ENCODE measurements around the gene HTR3A.
A peak's percentile ranks its signal among the peaks of the same experiment; 100 is the strongest.

HTR3A gene

DNA sequence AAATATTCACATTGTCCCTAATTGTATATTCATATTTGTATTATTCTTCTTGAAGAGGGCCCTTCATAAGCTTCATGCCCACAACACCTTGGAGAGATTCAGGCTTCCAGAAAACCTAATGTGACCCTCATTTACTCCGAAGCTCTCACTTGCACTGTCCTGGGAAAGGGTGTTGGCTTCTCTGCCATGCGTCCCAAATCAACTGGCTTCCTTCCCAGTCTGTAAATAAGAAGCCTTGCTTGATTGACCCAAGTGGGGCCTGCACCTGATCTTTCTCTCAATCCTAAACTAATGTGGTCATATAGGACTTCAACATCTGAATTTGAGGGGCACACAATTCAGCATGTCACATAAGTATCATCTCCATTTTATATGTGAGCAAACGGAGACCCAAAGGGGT lies 44.1 kb downstream of the HTR3A start:
- DNase-seq = no peak

GRCh38 chr11:114019574-114019973 lies 44.7 kb downstream of the HTR3A start:
- DNase-seq = no peak

DNA sequence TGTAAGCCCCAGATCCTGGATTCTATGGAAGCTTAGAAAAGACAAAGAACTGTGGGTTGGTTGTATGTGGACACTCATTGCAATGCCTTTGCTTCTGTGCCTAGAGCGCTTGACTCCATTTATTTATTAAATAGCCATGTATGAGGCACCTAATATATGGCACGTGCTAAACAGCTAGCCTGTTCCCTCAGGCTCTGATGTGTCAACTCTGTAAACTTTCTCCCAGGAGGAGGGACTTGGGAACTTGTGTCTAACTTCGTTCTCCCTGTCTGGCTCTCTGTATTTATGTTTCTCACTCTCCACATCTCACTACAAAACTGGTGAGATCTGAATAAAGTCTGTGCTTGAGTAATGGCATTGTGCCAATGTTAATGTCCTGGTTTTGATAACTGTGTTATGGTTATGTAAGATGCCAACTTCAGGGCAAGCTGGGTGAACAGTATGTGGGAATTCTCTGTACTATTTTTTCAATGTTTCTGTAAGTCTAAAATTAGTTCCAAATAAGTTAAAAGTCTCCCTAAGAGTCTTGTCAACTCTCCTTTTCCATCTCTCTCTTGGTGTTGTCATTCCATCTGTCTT lies 50.5 kb downstream of the HTR3A start:
- DNase-seq = no peak

DNA sequence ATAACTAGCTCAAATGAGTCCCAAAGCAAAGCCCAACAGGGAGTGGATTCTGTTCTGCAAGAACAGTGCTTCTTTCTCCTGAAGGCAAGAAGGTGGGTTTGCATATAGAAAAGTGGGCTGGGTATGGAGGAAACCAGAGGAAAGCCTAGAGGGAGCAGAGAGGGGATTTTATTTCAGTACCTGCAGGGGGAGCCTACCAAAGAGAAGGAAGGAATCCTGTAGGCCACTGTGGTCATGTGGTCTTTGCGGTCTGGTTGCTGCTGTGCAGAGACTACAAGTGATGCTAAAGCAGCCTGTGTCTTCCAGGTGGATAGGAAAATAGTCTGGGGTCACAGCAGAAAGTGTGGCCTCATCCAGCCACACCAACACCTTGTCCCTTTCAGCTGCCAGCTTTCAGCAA lies 51.4 kb downstream of the HTR3A start:
- DNase-seq = no peak

DNA sequence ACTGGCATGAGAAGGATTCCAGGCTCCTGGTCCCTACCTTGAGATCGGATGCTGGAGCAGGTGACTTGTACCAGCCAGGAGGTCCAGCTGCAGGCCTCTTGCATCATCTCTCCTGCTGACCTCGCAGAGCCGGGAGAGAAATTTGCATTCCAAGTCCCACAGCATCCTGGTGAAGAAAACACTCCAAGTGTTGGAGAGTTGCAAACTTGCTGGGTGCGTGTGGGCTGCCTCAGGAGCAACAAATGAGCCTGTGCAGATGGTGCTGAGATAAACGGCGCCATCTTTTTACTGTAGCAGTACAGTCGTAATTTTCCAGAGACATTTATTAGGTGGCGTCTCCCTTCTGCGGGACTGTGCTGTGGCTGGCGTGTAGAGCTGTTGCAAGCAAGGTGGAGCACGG lies 52.5 kb downstream of the HTR3A start:
- no peak for DNase-seq

DNA sequence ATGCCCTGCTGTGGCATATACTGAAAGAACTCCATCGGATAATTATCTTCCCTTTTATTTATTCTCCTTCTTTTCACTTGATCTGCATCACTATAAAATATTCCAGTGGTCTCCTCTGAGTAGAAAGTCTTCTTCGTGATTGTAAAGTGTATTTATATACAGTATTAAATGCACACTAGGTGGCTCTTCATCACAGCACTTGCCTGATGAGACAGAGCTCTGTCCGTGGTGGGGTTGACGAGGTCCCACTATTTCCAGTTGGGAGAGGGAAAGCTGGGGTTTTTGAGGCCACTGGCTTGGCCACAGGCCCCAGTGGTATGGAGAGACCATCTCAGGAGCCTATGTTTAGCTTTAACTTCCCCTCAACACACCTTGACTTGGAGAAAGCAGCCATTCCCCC lies 53.0 kb downstream of the HTR3A start:
- no peak for DNase-seq

- DNase-seq = no peak
Measured at GRCh38 chr11:114031246-114031966, 56.5 kb downstream of the HTR3A start.

DNA sequence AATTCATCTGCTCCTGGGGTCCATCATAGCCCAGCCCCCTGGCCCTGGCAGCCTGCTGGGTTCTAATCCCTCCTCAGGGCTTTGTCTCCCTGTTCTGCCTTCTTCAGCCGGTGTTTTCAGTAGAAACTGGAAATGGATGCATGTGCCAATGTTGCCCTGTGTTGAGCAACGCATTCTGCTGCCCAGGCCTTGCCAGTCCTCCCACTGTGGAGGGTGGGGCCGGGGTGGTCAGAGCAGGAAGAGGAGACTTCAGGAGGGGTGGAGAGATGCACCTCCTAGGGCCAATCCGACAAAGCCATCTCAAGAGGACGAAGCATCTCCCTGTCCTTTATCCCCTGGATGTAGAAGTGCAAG lies 57.0 kb downstream of the HTR3A start:
- DNase-seq = no peak

DNA sequence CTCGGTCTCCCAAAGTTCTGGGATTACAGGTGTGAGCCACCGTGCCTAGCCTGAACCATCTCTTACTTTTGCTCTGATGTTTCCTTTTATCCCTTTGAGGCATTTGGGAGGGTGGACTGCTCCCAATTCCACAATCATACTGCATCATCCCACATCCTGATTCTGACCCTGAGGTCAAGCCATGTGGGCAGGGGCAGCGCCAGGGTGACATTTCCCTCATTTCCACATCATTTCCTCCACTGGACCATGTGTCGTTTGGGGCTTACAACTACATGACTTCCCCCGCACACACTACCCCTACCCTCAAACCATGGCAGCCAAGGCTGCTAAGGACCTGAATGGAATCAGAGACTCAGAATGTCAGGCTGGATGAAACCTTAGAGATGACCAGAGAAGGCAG lies 58.2 kb downstream of the HTR3A start:
- no peak for DNase-seq

DNA sequence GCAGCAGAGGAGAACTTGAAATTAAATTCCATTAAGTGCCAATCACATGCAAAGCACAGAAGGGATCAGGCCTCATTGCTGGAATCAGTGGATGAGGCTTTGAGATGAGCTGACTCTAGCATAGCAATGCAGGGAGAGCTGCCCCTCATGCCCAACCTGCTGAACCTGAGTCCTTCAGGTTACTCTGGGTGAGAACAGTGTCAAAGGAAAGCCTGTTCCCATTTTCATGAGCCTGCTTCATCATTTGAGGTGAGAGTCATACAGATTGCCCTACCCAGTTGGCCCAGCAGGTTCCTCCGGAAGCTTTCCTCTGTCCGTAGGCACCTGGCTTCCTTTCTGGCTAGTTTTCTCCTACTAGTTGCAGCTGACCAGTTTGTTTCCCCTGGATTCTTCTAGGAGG lies 58.7 kb downstream of the HTR3A start:
- no peak for DNase-seq

GRCh38 chr11:114034956-114035355 lies 60.0 kb downstream of the HTR3A start:
- no peak for DNase-seq

GRCh38 chr11:114036147-114036811 lies 61.4 kb downstream of the HTR3A start:
- peak in 48 of 51 donors; percentile 14 to 81 (median 56) for DNase-seq

DNA sequence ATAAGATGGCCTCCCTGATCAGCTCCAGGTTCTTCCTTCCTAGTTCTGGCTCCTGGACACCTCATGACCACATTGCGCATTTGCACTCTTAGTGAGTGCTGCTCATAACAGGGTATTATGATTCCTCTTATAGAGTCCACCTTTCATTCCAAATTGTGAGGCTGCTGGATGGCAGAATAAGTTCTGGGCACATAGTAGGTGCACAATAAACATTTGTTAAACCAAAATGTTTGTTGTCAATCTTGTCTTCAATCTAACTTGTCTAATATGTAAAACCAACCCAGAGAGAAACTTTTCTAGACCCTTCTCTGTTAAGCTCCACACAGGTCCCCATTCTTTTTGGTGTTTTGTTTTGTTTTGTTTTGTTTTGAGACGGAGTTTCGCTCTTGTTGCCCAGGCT lies 62.0 kb downstream of the HTR3A start:
- DNase-seq = no peak

DNA sequence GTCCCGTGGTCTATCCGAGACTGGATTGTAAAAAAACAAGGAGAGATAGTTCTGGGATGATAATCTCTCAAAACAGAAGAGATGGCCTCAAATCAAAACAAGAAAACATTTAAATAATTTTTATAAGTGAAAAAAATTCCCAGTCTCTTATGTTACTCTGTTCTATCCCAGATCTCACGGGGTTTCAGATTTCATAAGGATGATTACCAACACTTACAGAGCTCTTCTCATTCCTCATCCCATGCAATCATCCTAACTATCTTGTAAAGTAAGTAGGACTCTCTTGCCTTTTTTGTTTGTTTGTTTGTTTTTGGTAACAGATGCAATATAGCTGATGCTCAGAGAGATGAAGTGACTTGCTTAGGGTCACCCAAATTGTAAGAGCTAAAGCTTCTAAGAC lies 64.6 kb downstream of the HTR3A start:
- no peak for DNase-seq
